EH (cell line): ENCODE results near the gene BATF2.

Source experiments
- DNase-seq: peaks from one replicate; pipeline ENCODE4 v3.0.0-alpha.2; 2015; ENCODE audit warnings: low read depth

The BATF2 gene

DNA sequence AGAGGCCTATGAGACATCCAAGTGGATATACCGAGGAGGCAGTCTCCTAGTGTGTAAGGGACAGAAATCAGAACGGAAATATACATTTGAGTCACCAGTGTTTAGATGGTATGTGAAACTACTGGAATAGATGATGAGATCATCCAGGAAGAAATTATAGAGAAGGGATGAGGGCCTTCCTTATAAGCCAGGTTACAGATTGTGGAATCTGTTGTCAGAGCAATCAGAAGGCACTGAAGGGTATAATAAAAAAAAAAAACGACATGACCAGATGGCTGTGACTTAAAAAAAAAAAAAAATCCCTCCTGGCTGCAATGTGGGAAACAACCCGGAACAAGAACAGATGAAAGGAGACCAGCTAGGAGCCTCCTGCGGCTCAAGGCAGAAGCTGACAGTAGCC, 27.6 kb downstream of the BATF2 start:
- peak; percentile 55 for DNase-seq

DNA sequence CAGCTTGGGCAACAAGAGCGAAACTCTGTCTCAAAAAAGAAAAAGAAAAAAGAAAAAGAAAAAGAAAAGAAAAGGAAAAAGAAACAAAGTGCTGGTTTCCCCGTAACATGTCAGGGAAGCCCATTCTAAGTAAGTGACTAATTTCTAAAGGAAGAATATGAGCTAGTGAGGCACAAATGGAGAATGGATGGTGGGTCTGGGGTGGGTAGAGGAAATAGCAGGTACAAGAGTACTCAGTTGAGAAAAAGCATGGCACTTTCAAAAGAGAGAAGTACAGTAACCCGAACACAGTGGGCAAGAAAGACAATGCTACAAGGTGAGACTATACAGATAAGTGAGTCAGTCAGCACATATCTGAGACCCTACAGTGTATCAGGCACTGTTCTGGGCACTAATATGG, 29.4 kb downstream of the BATF2 start:
- DNase-seq: no peak

DNA sequence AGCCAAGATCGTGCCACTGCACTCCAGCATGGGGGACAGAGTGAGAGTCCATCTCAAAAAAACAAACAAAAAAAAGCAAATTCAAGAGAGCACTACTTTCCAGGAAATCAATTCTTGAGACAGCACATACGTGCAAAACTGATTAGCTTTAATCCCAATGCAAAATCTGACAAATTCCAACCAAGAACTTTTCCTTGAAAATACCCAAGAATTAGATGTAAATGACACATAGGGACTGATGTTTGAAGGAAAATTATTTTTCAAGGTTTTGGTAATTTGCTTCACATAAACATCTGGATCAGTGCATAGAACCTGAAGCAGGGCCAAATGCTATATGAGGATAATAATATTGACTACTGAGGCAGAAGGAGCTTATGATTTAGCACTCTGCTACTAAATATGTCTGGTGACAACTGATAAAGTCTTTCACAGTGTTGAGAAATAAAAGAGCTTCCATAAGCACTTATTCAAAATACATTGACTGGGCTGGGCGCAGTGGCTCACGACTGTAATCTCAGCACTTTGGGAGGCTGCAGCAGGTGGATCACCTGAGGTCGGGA, 33.6 kb downstream of the BATF2 start:
- no peak for DNase-seq

DNA sequence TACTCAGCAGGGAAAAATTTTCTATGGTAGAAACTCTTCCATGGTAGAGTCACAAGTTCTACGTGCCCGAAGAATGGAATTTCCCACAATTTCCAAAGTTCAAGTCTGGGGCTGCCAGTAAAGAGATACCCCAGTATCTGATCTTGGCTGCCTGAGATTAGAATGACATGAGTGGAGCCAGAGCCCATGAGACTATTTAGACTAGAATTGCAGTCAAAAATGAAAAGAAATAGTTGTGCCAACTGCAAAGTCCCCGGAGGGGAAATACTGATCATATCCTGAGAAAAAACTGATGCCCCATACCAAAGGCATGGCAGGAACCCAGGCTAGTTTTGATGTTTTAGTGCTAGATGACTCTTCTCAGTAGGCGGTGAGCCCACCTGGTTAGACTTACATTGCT, 36.1 kb downstream of the BATF2 start:
- no peak for DNase-seq

DNA sequence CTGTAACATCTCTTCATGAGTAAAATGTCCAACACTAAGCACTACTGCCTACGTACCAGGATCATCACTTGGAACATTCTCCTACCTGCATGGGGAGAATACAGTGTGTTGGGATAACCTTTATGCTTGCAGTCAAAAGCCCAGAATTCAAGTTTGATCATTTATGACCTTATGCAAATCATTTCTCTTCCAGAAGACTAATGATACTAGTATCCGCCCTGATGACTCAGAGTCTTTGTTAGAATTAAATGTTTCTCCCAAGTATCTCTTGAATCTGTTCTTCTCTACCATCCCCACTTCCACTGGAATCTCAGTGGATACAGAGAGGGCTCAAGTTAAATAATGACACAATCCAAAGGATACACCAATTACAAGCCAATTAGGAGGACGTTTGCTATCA, 37.3 kb downstream of the BATF2 start:
- DNase-seq: no peak

DNA sequence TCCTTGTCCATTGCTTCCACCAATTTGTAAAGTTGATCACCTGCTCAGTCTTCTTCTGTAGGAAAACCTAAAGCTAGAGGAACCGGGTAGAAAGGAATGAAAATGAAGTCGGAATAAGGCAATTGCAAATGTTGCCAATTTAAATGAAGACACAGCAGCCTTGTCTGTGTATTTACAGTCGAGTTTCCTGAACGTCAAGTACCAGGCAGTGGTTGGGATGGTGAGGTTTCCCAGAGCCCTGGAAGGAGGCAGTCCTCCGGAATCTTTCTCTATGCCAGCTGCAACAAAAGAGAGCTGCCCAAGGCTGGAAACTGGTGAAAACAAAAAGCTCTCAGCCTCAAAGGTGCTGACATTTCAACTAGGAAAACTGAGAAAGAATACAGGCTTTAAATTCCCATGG, 42.6 kb downstream of the BATF2 start:
- DNase-seq: no peak

DNA sequence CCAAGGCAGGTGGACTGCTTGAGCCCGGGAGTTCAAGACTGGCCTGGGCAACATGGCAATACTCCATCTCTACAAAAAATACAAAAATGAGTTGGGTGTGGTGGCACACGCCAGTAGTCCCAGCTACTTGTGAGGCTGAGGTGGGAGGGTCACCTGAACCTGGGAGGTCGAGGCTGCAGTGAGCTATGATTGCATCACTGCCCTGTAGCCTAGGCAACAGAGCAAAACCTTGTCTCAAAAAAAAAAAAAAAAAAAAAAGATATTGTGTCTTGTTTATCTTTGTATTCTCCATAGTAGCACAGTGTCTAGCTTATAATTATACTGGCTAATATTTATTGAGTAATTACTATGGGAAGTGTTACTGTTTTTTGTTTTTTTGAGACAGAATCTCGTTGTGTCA, 45.2 kb downstream of the BATF2 start:
- no peak for DNase-seq

DNA sequence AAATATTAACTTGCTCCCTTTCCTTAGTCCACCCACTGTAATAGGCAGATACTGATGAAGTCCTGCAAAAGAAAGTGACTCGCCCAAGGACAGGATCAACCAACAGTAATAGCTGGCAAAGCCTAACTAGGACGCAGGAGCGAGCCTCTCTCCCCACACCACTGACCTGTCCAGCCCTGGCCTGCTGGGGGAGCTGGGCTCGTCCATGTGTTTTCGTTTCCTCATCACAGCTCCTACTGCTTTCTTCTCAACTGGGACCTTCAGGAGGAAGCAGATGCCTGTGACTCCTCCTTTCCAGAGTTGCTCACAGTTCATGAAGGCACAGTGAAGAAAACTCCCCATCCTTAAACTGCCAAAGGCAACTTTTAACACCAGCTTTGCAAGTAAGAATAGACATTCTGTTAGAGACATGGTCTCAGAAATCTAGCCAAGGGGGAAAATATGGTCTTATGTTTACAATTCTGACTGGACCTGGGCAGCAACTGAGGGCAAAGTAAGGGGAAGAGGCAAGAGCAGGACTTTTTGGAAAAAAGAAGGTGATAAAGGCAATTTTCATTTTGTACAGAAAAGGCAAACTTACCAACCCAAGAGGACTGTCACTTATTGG, 49.5 kb downstream of the BATF2 start:
- DNase-seq: peak; percentile 29
